GM12878 (cell line): Measurements from ENCODE around the gene CARM1. TPM values are rescaled to one million over a fixed set of nuclear protein-coding genes. Genes with fewer than 3 reads are reported as not detected.

Source experiments
- EED ChIP-seq: sonication (generic); IDR thresholded peaks from 2 replicates; pipeline ENCODE4 v1.6.1; 2016; ENCODE audit warnings: antibody characterized with exemption, low read depth
- EP300 ChIP-seq, 2 experiments: fragments of 150-350 bp in 1 of 2; IDR thresholded peaks; 2 replicates each; pipeline ENCODE4 v1.6.1; 2011 to 2012; ENCODE audit warnings: low read depth in 2 of 2, low read length in 2 of 2, borderline replicate concordance in 1 of 2, improper control_type of control experiment in 1 of 2, inconsistent platforms in 1 of 2; ENCODE audit not compliant: control insufficient read depth in 1 of 2
- GATAD2B ChIP-seq: fragments of 450-650 bp; conservative IDR thresholded peaks from 2 replicates; pipeline ENCODE4 v1.6.1; 2017; ENCODE audit warnings: low read depth, mild to moderate bottlenecking, moderate library complexity
- KDM1A ChIP-seq: fragments of 200-600 bp; sonication (generic); IDR thresholded peaks from 2 replicates; pipeline ENCODE4 v1.6.1; 2016; ENCODE audit warnings: borderline replicate concordance
- MYB ChIP-seq: fragments of 150-350 bp; IDR thresholded peaks from 2 replicates; pipeline ENCODE4 v1.6.1; 2014; ENCODE audit warnings: mild to moderate bottlenecking, low read depth, low read length, borderline replicate concordance
- NFYB ChIP-seq: IDR thresholded peaks from 2 replicates; pipeline ENCODE4 v1.6.1; 2011; ENCODE audit warnings: low read depth, mild to moderate bottlenecking, low read length, improper control_type of control experiment, moderate library complexity; ENCODE audit not compliant: insufficient read depth
- NR2F1 ChIP-seq: fragments of 450-650 bp; conservative IDR thresholded peaks from 2 replicates; pipeline ENCODE4 v1.6.1; 2017; ENCODE audit warnings: mild to moderate bottlenecking
- RCOR1 ChIP-seq: conservative IDR thresholded peaks from 2 replicates; pipeline ENCODE4 v1.6.1; 2012; ENCODE audit warnings: low read depth, low read length, improper control_type of control experiment
- SIX5 ChIP-seq: IDR thresholded peaks from 2 replicates; pipeline ENCODE4 v1.6.1; 2011; ENCODE audit warnings: mild to moderate bottlenecking, low read depth, low read length, moderate library complexity; ENCODE audit not compliant: severe bottlenecking
- ZNF24 ChIP-seq: fragments of 450-650 bp; IDR thresholded peaks from 2 replicates; pipeline ENCODE4 v1.6.1; 2017; ENCODE audit warnings: antibody characterized with exemption, mild to moderate bottlenecking
- ZNF622 ChIP-seq: fragments of 450-650 bp; IDR thresholded peaks from 2 replicates; pipeline ENCODE4 v1.6.1; 2017; ENCODE audit warnings: mild to moderate bottlenecking, inconsistent platforms
- polyA plus RNA-seq, 11 experiments: library from polyadenylated mRNA; depleted of rRNA in 4 of 11; unstranded in 6 of 11; stranded (reverse) in 5 of 11; fragments of >200 nt; fragmentation: Nextera tagmentation in 4 of 11; fragmentation: Illumina TruSeq in 1 of 11; extraction: Ambion mirVana in 4 of 11; extraction: Trizol in 1 of 11; gene quantifications; 1 replicate in 1 of 11; 2 replicates in 10 of 11; pipeline versions ENCODE4 v1.2.1 to v1.2.3, GENCODE V29; 2011 to 2016; ENCODE audit warnings: inconsistent platforms in 2 of 11, missing spikeins in 2 of 11, low read depth in 1 of 11
- total RNA-seq, 4 experiments: library from RNA; depleted of rRNA in 3 of 4; stranded (reverse); fragments of >200 nt in 3 of 4; fragmentation: Illumina TruSeq in 1 of 4; extraction: Trizol in 1 of 4; gene quantifications; 2 replicates each; pipeline versions ENCODE4 v1.2.1 to v1.2.3, GENCODE V29; 2013 to 2021
- TF ChIP-seq, protein P1 (sequence below): fragments of 450-650 bp; formaldehyde crosslinking; IDR thresholded peaks from 2 replicates; pipeline ENCODE4 v1.4.0; 2020; ENCODE audit warnings: mild to moderate bottlenecking, moderate library complexity

The CARM1 gene
- total and polyA plus RNA-seq, 10 of the 15 experiments (the other 5 are each of a cell fraction or from before 2014, with no cell fraction given), result 0.45 to 116 (median 39.7) TPM

DNA sequence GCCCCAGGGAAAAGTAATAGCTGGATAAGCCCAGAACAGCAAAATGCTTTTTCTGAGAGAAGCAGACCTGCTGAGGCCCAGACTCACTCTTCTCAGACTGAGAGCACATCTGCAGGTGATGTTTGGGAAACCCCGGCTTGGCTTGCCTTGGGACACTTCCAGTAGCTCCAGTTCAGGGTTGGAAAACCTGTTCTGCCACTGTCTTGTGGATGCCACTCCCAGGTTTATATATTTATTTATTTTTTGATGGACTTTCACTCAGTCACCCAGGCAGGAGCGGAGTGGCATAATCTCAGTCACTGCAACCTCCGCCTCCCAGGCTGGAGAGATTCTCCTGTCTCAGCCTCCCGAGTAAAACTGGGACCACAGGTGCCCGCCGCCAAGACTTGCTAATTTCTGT lies 81.5 kb downstream of the CARM1 start (continued):
- TF ChIP-seq KDM1A, result no peak
- no peak for TF ChIP-seq MYB
- TF ChIP-seq RCOR1, result no peak
- TF ChIP-seq SIX5, result no peak
- no peak for TF ChIP-seq NFYB
- no peak for TF ChIP-seq GATAD2B
- TF ChIP-seq ZNF622, result no peak
- no peak for TF ChIP-seq NR2F1
- TF ChIP-seq, protein P1, sequence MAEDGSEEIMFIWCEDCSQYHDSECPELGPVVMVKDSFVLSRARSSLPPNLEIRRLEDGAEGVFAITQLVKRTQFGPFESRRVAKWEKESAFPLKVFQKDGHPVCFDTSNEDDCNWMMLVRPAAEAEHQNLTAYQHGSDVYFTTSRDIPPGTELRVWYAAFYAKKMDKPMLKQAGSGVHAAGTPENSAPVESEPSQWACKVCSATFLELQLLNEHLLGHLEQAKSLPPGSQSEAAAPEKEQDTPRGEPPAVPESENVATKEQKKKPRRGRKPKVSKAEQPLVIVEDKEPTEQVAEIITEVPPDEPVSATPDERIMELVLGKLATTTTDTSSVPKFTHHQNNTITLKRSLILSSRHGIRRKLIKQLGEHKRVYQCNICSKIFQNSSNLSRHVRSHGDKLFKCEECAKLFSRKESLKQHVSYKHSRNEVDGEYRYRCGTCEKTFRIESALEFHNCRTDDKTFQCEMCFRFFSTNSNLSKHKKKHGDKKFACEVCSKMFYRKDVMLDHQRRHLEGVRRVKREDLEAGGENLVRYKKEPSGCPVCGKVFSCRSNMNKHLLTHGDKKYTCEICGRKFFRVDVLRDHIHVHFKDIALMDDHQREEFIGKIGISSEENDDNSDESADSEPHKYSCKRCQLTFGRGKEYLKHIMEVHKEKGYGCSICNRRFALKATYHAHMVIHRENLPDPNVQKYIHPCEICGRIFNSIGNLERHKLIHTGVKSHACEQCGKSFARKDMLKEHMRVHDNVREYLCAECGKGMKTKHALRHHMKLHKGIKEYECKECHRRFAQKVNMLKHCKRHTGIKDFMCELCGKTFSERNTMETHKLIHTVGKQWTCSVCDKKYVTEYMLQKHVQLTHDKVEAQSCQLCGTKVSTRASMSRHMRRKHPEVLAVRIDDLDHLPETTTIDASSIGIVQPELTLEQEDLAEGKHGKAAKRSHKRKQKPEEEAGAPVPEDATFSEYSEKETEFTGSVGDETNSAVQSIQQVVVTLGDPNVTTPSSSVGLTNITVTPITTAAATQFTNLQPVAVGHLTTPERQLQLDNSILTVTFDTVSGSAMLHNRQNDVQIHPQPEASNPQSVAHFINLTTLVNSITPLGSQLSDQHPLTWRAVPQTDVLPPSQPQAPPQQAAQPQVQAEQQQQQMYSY, result no peak
- TF ChIP-seq EP300 (IDR thresholded peaks at IDR 0.05; ENCODE audit: borderline replicate concordance in 1 of 2, control insufficient read depth in 1 of 2, low read depth in 2 of 2, low read length in 2 of 2), result no peak
- no peak for TF ChIP-seq ZNF24
- no peak for TF ChIP-seq EED
- TF ChIP-seq, all 136 proteins: peak for 0
